A673 (cell line): ENCODE results near the gene CELF4. TPM values are rescaled to one million over a fixed set of nuclear protein-coding genes. Genes with fewer than 3 reads are reported as not detected.

Source experiments
- BruUV-seq: library from RNA; stranded (reverse); fragments of 400-500 nt; replicated peaks from 2 replicates; lab custom pipeline; 2021; lab: Mats Ljungman, UMichigan
- CTCF ChIA-PET: fragments of 300-600 bp; sonication (Branson Sonifier 250); formaldehyde crosslinking; loops from one replicate; lab custom pipeline; 2022; ENCODE audit warnings: antibody characterized with exemption; lab: Charles Lee
- POLR2A ChIA-PET: fragments of 300-600 bp; sonication (Branson Sonifier 250); formaldehyde crosslinking; loops from one replicate; lab custom pipeline; 2022; ENCODE audit warnings: antibody characterized with exemption; ENCODE audit not compliant: low non-redundant PET; lab: Charles Lee
- DNase-seq: peaks from one replicate; pipeline ENCODE4 v3.0.0-alpha.2; 2015; ENCODE audit warnings: low spot score
- H3K27ac ChIP-seq: fragments of 200-600 bp; sonication (generic); 2 replicates; pipeline ENCODE4 v1.5.1; 2016; ENCODE audit warnings: mixed run types, low read depth, mild to moderate bottlenecking, mixed read lengths, antibody characterized with exemption, low read length; ENCODE audit not compliant: poor library complexity, severe bottlenecking
- H3K27me3 ChIP-seq: fragments of 200-600 bp; sonication (generic); replicated peaks from 2 replicates; pipeline ENCODE4 v1.6.1; 2017; ENCODE audit warnings: mixed run types, low read depth, mild to moderate bottlenecking, mixed read lengths, antibody characterized with exemption, low read length; ENCODE audit not compliant: insufficient read depth, poor library complexity
- H3K36me3 ChIP-seq: fragments of 200-600 bp; sonication (generic); 2 replicates; pipeline ENCODE4 v1.6.1; 2016; ENCODE audit warnings: mixed run types, mild to moderate bottlenecking, mixed read lengths, antibody characterized with exemption, low read length; ENCODE audit not compliant: insufficient read depth, poor library complexity, severe bottlenecking
- H3K4me1 ChIP-seq: fragments of 200-600 bp; sonication (generic); 2 replicates; pipeline ENCODE4 v1.6.1; 2017; ENCODE audit warnings: mixed run types, mild to moderate bottlenecking, mixed read lengths, antibody characterized with exemption, low read length; ENCODE audit not compliant: insufficient read depth, poor library complexity, severe bottlenecking
- H3K4me3 ChIP-seq: fragments of 200-600 bp; sonication (generic); 2 replicates; pipeline ENCODE4 v1.5.1; 2016; ENCODE audit warnings: low read depth, mixed run types, mild to moderate bottlenecking, mixed read lengths, low read length; ENCODE audit not compliant: poor library complexity, severe bottlenecking
- H3K9me3 ChIP-seq: fragments of 200-600 bp; sonication (generic); 2 replicates; pipeline ENCODE4 v1.6.1; 2016; ENCODE audit warnings: mixed run types, low read depth, mild to moderate bottlenecking, mixed read lengths, antibody characterized with exemption, low read length; ENCODE audit not compliant: poor library complexity, severe bottlenecking
- CTCF ChIP-seq: fragments of 300-800, 200-600 bp; sonication (generic); conservative IDR thresholded peaks from 2 replicates; pipeline ENCODE4 v1.5.1; 2017; ENCODE audit warnings: low read depth, mild to moderate bottlenecking, antibody characterized with exemption, low read length, moderate library complexity, mixed read lengths
- EZH2 ChIP-seq: fragments of 200-600 bp; sonication (generic); IDR thresholded peaks from 2 replicates; pipeline ENCODE4 v1.6.1; 2017; ENCODE audit warnings: borderline replicate concordance, low read depth, mild to moderate bottlenecking, mixed read lengths, antibody characterized with exemption, low read length; ENCODE audit not compliant: poor library complexity, severe bottlenecking
- intact Hi-C: fragments of 100-400 bp; cut with micrococcal nuclease; formaldehyde crosslinking; loops from one replicate; pipeline ENCODE4 v1.10.0; 2022; ENCODE audit not compliant: unreplicated experiment
- total RNA-seq: library from RNA; stranded (reverse); gene quantifications from 2 replicates; pipeline ENCODE4 v1.2.3, GENCODE V29; 2021

CELF4 gene
- total RNA-seq, 1 experiment from 2014 or later: not detected

- CTCF ChIA-PET: no interaction called here
- intact Hi-C loops: no loop called here
Measured at GRCh38 chr18:37335409-37335736, 230.2 kb downstream of the CELF4 start.

GRCh38 chr18:37334631-37335408, 230.8 kb downstream of the CELF4 start:
- Histone ChIP-seq H3K4me1 (no peaks in the 10 kb centered on the region), H3K27me3 (no peaks in the 10 kb centered on the region), H3K9me3 (no peaks in the 10 kb centered on the region), H3K36me3 (no peaks in the 10 kb centered on the region), H3K4me3 (no peak overlapping the region), H3K27ac (no peak overlapping the region)
- POLR2A ChIA-PET: no interaction called here
- CTCF ChIA-PET: interaction anchor here (0.9 to 1.4 kb wide), 2 partner anchors 8 to 15 kb away, joined by 5 to 6 read pairs; no protein-coding TSS in a partner anchor
- TF ChIP-seq EZH2: no peak
- no peak for TF ChIP-seq CTCF
- intact Hi-C loops: no loop called here
- no TSS peak for BruUV-seq
- DNase-seq: peak; percentile 58

More at GRCh38 chr18:37335409-37335736, 230.2 kb downstream of the CELF4 start:
- no peaks in the 10 kb centered on the region for H3K4me1 ChIP-seq
- H3K4me3 ChIP-seq: no peak overlapping the region
- no peak overlapping the region for H3K27ac ChIP-seq
- H3K9me3 ChIP-seq: no peaks in the 10 kb centered on the region
- TF ChIP-seq EZH2 (no peak), CTCF (no peak)
- POLR2A ChIA-PET: no interaction called here
- no peaks in the 10 kb centered on the region for H3K27me3 ChIP-seq
- DNase-seq: no peak
- H3K36me3 ChIP-seq: no peaks in the 10 kb centered on the region
- no TSS peak for BruUV-seq

GRCh38 chr18:37332628-37333420, 232.8 kb downstream of the CELF4 start:
- H3K36me3 ChIP-seq: no peaks in the 10 kb centered on the region
- CTCF ChIA-PET: no interaction called here
- no peak for TF ChIP-seq EZH2
- TF ChIP-seq CTCF: no peak
- no peak overlapping the region for H3K4me3 ChIP-seq
- intact Hi-C loops: no loop called here
- POLR2A ChIA-PET: no interaction called here
- no peak for DNase-seq
- H3K9me3 ChIP-seq: no peaks in the 10 kb centered on the region
- H3K4me1 ChIP-seq: no peaks in the 10 kb centered on the region
- H3K27me3 ChIP-seq: no peaks in the 10 kb centered on the region
- no peak overlapping the region for H3K27ac ChIP-seq
- BruUV-seq: no TSS peak
